HG03108 (cell line): Measurements from ENCODE around the gene ATXN2L.
A peak's percentile ranks its signal among the peaks of the same experiment; 100 is the strongest.
"Not testable (repeated sequence)": the region's sequence is repeated elsewhere in the genome, so short reads cannot be mapped to it uniquely, and the experiment has no call there.

Source experiments
- ATAC-seq: cut with Tn5 transposase; IDR thresholded peaks from one replicate; pipeline ENCODE4 v1.9.1; 2021; ENCODE audit warnings: moderate library complexity; ENCODE audit not compliant: unreplicated experiment

The ATXN2L gene, protein sequence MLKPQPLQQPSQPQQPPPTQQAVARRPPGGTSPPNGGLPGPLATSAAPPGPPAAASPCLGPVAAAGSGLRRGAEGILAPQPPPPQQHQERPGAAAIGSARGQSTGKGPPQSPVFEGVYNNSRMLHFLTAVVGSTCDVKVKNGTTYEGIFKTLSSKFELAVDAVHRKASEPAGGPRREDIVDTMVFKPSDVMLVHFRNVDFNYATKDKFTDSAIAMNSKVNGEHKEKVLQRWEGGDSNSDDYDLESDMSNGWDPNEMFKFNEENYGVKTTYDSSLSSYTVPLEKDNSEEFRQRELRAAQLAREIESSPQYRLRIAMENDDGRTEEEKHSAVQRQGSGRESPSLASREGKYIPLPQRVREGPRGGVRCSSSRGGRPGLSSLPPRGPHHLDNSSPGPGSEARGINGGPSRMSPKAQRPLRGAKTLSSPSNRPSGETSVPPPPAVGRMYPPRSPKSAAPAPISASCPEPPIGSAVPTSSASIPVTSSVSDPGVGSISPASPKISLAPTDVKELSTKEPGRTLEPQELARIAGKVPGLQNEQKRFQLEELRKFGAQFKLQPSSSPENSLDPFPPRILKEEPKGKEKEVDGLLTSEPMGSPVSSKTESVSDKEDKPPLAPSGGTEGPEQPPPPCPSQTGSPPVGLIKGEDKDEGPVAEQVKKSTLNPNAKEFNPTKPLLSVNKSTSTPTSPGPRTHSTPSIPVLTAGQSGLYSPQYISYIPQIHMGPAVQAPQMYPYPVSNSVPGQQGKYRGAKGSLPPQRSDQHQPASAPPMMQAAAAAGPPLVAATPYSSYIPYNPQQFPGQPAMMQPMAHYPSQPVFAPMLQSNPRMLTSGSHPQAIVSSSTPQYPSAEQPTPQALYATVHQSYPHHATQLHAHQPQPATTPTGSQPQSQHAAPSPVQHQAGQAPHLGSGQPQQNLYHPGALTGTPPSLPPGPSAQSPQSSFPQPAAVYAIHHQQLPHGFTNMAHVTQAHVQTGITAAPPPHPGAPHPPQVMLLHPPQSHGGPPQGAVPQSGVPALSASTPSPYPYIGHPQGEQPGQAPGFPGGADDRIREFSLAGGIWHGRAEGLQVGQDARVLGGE

GRCh38 chr16:28822520-28823290 is at the start of gene ATXN2L:
Gene ATXN2L, plus strand, starts transcription at chr16:28822999. Its CDS starts 261 bp downstream, at chr16:28823260.
- ATAC-seq = peak; percentile 35

GRCh38 chr16:28781697-28782096 is 41.1 kb upstream of the ATXN2L start:
- ATAC-seq = not testable (repeated sequence)

DNA sequence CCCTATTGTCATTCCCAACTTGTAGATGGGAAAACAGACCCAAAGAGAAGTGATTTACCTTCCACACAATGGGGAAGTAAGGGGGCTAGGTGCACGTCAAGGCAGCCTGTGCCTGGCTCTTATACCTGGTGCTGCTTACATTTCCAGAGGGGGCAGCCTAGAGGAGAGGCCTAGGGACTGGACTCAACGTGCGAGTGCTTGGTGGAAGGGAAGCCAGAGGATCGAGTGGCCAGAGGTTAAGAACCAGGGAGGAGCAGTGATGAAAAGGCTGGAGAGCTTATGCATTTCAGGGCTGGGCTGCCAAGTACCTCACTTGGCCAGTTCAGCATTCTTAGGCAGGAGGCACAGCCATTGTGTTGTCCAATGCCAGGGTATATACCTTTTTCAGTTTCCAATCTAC is 40.4 kb upstream of the ATXN2L start:
- ATAC-seq = not testable (repeated sequence)

DNA sequence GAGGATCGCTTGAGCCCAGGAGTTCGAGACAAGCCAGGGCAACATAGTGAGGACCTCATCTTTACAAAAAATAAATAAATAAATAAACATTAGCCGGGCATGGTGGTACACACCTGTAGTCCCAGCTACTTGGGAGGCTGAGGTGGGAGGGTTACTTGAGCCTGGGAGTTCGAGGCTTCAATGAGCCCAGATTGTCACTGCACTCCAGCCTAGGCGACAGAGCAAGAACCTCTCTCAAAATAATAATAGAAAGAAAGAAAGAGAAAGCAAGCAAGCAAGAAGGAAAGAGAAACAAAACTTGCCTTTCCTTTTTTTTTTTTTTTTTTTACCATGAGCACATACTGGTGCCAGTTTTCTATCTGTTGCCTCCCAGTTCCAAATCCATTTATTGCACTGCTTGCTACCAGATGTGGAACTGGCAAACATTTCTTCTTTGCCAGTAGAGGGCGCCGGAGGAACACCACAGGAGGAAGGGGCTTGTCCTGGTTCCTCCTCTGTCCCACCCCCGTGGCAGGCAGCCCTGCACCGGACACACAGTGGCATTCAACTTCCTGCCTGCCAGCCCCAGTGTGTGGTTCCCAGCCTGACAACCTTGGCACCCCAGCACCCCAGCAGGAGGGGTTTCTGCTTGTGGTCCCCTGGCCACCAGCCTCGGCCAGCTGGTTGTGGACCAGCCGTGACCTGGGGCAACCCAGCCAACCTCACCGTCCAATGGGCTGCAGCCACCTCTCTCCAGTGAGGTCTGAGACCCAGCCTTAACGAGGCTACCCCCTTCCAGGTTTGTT is 20.4 kb upstream of the ATXN2L start:
- ATAC-seq = not testable (repeated sequence)

- not testable (repeated sequence) for ATAC-seq
Measured at GRCh38 chr16:28807445-28808120, 15.2 kb upstream of the ATXN2L start.

GRCh38 chr16:28820016-28820415 is 2.8 kb upstream of the ATXN2L start:
- no peak for ATAC-seq

- not testable (repeated sequence) for ATAC-seq
Measured at GRCh38 chr16:28820546-28820945, 2.3 kb upstream of the ATXN2L start.

DNA sequence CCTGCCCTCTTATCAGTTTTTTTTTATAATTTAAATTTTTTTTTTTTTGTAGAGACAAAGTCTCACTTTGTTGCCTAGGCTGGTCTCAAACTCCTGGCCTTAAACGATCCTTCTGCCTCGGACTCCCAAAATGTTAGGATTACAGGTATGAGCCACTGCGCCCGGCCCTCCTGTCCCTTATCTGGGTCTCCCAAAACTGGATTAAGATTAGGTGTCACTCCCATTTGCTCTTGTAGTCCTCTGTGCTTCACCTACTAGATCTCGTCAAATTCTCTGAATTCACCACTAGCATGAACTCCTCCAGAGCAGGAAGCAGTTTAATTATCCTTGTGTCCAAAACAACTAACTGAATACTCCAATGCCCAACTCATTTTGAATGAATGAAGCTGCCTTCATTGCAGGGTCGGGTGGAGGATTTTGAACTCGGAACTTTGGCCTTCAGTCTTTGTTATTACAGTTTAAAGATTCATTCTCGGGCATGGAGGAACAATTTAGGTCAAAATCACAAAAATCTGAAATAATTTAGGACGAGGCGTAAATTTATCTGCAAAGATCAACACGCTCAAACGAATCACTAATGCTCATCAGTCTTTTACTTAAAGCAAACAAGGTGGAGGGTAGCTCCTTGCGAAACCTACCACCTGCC is 802 bp upstream of the ATXN2L start:
- no peak for ATAC-seq

DNA sequence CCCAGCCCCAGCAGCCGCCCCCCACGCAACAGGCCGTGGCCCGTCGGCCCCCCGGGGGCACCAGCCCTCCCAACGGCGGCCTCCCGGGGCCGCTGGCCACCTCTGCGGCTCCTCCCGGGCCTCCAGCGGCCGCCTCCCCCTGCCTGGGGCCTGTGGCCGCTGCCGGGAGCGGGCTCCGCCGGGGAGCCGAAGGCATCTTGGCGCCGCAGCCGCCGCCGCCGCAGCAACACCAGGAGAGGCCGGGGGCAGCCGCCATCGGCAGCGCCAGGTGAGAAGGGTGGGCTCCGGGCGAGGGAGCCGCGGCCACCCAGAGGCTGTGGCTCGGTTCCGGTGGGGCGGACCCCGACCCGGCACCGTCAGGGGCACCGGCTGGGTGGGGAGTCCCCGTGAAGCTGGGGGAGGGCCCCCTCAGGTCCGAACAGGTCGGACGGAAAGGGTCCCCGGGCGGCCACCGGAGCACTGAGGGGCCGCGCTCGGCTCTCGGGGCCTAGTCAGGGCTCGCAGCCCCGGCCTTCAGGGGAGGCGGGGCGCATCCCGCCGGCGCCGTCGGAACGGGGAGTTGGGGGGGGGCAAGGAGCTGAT is 583 bp downstream of the ATXN2L start:
- peak; percentile 23 for ATAC-seq

GRCh38 chr16:28823873-28824716 is 1.3 kb downstream of the ATXN2L start:
- ATAC-seq = peak; percentile 67

DNA sequence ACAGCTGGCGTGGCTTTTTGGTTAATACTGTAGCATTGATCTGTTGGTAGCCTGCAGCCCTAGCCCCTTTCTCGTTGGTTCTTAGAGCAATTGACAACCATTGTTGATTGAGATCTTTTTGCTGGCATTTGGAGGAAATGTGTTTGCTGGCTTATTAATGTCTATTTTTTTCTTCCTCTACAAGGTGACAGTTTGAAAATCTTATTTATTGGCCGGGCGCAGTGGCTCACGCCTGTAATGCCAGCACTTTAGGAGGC is 1.8 kb downstream of the ATXN2L start:
- no peak for ATAC-seq

GRCh38 chr16:28826141-28826540 is 3.3 kb downstream of the ATXN2L start:
- ATAC-seq = no peak

DNA sequence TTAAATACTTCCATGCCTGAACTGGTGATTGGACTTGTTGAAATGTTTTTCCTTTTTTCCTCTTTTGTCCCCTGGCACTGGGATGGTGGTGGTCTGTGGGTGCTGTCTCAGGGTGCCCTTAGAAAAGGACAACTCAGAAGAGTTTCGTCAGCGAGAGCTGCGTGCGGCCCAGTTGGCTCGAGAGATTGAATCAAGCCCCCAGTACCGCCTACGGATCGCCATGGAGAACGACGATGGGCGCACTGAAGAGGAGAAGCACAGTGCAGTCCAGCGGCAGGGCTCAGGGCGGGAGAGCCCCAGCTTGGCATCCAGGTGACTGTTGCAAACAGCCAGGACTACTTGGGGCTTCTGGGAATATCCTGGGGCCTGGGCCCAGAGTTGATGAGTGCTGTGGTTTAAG is 6.9 kb downstream of the ATXN2L start:
- no peak for ATAC-seq

DNA sequence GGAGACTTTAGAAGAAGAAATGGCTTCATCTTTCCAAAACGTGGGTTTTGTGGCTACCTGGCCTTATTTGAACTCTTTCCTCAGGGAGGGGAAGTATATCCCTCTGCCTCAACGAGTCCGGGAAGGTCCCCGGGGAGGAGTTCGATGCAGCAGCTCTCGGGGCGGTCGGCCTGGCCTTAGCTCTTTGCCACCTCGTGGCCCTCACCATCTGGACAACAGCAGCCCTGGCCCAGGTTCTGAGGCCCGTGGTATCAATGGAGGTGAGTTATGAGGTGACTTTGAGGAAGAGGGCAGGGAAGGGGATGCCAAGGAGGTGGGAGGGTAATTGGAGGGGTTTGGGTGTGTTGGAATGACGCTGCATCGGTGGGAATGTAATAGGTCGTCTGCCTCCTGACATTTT is 7.7 kb downstream of the ATXN2L start:
- no peak for ATAC-seq

DNA sequence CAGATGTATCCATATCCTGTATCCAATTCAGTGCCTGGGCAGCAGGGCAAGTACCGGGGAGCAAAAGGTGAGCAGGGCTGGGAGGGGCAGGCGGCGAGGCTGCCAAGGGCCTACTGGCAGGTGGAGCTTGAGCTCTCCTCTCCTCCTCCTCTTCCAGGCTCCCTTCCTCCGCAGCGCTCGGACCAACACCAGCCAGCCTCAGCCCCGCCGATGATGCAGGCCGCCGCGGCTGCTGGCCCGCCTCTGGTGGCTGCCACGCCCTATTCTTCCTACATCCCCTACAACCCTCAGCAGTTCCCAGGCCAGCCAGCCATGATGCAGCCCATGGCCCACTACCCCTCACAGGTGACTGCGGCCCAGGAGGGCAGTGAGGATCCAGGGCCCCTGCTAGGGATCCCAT is 11.6 kb downstream of the ATXN2L start:
- no peak for ATAC-seq

- no peak for ATAC-seq
Measured at GRCh38 chr16:28834873-28835863, 12.4 kb downstream of the ATXN2L start.
